HuH-7.5 (cell line): Measurements from ENCODE around the gene CST7.
A peak's percentile ranks its signal among the peaks of the same experiment; 100 is the strongest.
"Not testable (repeated sequence)": the region's sequence is repeated elsewhere in the genome, so short reads cannot be mapped to it uniquely, and the experiment has no call there.

Experiments used
- DNase-seq: peaks from one replicate; pipeline ENCODE4 v3.0.0; 2011; ENCODE audit warnings: low spot score

The CST7 gene, protein sequence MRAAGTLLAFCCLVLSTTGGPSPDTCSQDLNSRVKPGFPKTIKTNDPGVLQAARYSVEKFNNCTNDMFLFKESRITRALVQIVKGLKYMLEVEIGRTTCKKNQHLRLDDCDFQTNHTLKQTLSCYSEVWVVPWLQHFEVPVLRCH

DNA sequence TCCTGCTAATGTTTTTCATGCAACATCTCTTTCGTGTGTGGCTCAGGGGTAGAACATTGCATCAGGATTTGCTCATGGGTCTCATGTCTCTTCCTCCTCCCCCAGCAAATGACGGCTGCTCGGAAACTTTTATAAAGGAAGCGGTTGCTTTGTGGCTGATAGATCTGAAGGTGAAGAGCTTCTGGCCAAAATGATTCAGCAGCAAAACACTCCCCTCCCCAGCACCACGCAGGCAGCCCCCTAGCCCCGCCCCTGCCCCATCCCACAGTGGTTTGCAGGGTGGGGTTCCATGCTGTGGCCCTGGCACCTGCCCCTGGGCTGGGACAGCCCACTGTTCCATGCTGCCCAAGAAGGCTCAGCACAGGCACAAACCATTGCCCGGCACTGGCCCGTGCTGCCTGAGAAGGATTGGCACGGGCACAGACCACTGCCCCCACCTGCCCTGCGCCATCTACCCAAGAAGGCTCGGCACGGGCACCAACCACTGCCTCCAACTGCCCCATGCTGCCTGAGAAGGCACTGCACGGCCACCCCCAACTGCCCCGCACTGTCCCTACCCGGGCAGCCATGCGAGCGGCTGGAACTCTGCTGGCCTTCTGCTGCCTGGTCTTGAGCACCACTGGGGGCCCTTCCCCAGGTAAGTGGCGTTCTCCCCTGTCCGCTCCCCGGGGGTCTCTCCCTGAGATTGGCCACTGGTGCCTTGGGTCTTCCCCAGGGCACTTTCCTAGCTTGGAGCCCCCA is at the start of gene CST7:
TSS of gene CST7 (plus strand) at position 331 of the 741 bp plus-strand sequence. CDS start at position 568, 237 bp downstream.
- no peak for DNase-seq

DNA sequence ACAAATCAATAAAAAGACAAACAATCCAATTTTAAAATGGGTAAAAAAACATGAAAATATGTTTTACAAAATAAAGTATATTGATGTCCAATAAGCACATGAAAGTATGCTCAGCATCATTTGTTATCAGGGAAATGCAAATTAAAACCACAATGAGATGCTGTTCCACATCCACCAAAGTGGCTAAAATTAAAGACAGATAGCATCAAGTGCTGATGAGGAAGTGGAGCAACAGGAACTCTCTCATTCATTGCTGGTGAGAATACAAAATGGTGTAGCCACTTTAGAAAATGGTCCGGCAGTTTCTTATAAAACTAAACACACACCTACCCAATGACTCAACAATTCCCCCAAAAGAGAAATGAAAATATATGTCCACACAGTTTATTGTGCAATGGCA is 42.3 kb upstream of the CST7 start:
- DNase-seq, result no peak

DNA sequence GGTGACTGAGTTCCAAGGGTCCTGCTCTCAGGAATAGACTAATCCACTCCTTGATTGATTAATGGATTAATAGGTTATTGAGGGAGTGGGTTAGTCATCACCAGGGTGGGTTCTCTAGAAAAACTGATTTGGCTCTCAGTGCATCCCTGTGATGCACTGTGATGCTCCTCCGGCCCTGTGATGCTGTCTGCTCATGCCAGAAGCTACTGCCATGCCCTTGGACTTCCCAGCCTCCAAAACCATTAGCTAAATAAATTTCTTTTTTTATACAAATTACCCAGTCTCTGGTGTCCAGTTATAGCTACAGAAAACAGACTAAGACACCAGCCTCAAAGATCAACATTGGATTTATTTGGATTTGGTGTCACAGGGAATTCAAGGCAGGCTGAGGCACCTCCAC is 40.4 kb upstream of the CST7 start:
- DNase-seq, result no peak

GRCh38 chr20:24909086-24909780 is 39.8 kb upstream of the CST7 start:
- no peak for DNase-seq

- no peak for DNase-seq
These were observed 39.2 kb upstream of the CST7 start for GRCh38 chr20:24909861-24910260.

DNA sequence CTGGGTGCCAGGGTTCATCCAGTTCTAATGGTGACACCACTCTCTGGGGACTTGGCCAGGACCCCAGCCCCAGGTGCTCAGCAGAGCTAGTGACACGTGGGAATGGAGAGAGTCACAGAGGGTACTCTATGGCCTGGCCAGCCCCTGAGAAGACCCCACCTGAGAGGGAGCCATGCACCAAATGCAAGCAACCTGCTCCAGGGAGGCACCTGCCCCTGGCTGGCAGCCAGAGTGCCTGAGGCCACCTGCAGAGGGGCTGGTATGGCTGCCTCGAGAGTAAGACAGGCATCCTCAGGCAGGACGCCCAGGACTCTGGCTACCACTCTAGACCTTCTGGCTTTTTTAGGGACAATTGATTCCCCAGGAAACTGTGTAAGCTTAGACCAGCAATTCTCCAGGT is 38.6 kb upstream of the CST7 start:
- DNase-seq, result no peak

- no peak for DNase-seq
These were observed 37.6 kb upstream of the CST7 start for GRCh38 chr20:24911461-24911860.

DNA sequence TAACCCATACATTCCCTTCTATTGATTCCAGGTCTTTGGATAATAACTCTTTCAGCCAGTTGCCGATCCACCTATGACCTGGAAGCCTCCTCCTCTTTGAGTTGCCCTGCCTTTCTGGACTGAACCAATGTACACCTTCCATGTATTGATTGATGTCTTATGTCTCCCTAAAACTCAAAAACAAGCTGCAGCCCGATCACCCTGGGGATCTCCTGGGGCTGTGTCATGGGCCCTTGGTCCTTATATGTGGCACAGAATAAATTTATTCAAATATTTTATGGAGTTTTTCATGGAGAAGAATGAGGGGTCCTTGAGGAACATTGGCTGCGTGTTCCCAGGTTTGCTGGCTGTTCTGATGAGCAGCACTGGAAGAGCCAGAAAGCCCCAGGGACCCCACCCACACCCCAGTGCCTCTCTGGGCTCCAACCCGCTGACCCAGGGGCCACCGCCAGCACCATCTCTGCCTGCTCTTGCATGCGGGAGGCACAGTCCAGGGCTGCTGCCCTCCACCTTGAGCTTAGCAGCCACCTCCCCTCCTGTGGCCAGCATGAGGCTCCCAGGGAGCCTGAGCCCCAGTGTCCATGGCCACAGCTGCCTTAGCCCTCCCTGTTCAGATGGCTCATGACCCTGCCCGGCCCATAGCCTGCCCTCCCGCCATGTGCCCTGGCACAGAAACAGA is 36.5 kb upstream of the CST7 start:
- DNase-seq, result no peak

DNA sequence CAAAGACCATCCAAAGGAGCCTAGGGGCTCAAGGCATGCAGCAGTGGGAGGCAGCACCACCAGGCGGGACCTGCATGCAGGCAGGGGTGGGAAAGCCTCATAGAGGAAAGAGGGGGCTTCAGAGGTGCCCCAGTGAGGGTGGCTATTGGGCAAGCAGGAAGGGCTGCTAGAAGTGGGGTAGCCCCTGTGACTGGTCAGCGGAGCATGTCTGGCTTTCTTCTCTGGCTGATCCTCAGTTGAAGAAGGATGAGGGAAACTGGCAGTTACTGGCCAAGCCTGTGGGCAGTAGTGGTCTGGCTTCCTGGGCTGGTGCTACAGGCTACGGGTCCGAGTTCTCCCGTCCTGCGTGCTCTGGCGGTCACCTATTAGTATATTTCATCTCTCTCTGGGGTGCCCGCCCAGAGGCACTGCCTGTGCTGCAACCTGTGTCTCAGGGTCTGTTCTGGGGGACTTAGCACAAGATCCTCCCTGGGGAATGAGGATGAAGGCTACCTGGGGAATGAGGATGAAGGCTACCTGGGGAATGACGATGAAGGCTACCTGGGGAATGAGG is 35.9 kb upstream of the CST7 start:
- no peak for DNase-seq

GRCh38 chr20:24914388-24915241 is 34.5 kb upstream of the CST7 start:
- no peak for DNase-seq

- DNase-seq, result no peak
These were observed 33.6 kb upstream of the CST7 start for GRCh38 chr20:24915440-24915839.

DNA sequence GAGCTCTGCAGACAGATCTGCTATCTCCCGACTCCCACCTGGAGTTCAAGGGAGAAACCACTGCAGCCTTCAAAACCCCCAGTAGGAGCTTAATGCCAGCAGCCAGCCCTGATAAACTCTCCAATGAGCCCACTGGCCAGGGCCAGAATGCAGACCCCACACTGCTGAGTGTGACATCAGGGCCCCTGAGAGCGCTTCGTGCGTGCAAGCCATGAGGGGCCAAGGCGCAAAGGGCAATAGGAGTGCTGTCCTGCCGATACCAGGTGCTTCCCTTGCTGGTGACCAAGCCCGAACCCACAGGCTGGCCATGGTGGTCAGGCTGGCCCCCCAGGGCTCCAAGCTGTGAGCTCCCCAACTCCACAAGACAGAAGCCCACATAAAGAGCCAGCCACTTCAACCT is 33.2 kb upstream of the CST7 start:
- DNase-seq, result no peak

- DNase-seq, result no peak
These were observed 32.7 kb upstream of the CST7 start for GRCh38 chr20:24916412-24916811.

GRCh38 chr20:24917056-24917455 is 32.0 kb upstream of the CST7 start:
- DNase-seq, result no peak

DNA sequence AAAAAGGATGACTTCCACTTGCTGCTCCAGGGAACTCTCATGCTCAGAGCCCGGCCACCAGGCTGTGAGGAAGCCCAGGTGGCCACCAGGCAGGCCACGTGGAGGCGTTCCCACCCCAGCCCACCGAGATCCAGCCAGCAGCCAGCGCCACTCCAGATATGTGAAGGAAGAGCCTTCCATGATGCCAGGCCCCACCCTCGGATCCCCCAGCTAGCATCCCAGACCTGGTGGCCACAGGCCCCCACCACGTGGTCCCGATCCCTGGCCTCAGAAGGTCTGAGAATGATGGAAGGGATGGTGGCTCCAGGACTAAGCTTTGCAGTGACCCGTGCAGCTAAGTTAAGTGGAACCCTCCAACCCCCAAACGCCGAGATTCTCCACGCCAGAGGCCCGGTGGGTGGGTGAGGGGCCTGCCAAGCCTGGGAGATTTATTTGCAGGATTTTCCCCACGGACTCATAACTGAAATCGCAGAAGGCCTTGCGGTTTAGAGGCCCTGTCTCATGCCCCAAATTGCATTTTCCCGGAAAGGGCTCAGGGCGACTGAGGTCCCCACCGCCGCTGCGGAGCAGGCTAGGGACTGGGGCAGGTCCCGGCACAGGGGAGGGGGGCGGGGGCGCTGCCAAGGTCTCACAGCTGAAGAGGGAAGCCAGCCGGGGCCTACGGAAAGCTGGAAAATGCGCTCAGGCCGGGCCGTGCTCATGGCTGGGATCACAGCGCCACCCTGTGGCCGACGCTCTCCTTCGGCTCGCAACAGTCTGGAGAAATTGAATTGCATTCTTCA is 31.1 kb upstream of the CST7 start:
- peak; percentile 84 for DNase-seq

DNA sequence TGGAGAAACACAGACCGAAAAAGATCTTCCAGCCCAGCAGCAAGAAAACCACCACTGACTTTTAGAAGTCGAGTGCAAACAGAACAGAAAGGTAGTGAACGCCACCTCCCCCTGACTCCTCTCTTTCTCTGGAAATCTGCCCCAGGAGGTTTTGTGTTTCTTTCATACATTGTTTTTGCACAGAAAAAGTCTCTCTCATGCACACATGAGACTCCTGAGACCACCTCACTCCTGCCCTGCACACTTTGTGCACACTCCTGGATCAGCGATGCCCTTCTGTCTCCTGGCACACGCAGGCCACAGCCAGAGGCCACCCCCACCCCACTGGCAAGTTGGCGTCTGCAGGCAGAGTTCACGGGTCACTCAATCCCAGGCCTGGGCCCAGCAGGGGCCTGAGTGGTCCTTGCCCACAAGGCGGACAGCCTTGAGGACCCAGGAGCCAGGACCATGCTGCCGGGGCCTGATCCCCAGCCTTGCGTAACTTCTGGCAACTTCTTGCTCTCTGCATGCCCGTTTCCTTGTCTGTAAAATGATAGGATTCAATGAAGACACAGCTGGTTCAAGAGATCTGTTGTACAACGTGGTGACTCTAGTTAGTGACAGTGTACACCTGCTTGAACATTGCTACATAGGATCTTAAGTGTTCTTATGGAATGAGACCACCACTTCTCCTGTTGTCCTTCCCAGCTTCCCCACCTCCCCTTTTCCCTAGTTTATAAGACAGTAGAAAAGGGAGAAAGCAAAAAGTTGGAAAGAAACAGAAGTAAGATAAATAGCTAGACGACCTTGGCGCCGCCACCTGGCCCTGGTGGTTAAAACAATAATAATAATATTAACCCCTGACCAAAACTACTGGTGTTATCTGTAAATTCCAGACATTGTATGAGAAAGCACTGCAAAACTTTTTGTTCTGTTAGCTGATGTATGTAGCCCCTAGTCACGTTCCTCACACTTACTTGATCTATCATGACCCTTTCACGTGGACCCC is 30.2 kb upstream of the CST7 start:
- no peak for DNase-seq

- not testable (repeated sequence) for DNase-seq
These were observed 29.4 kb upstream of the CST7 start for GRCh38 chr20:24919665-24920064.

GRCh38 chr20:24920706-24921105 is 28.4 kb upstream of the CST7 start:
- not testable (repeated sequence) for DNase-seq

GRCh38 chr20:24929259-24929658 is 19.8 kb upstream of the CST7 start:
- not testable (repeated sequence) for DNase-seq
